Measurements from ENCODE around the gene ATP9A. TPM values are rescaled to one million over a fixed set of nuclear protein-coding genes. Genes with fewer than 3 reads are reported as not detected.

ATP9A gene
- total and polyA plus RNA-seq, 4 donors: 2.4 to 16.7 (median 9.9) TPM

- Histone ChIP-seq H3K27ac (ENCODE audit: low read depth in 1 of 2, low read length in 2 of 2) (no peak overlapping the region), H3K36me3 (ENCODE audit: control insufficient read depth in 4 of 4, insufficient read depth in 3 of 4, low read depth in 1 of 4, low read length in 3 of 4) (peaks cover 0 to 6% (median 2%) of the 10 kb centered on the region in 4 donors), H3K4me1 (ENCODE audit: control insufficient read depth in 4 of 4, insufficient read depth in 4 of 4, low read length in 3 of 4) (peaks cover 2 to 6% (median 3%) of the 10 kb centered on the region in 4 donors), H3K9ac (ENCODE audit: low read depth in 1 of 2, low read length in 2 of 2) (no peak overlapping the region), H3K4me3 (ENCODE audit: low read depth in 1 of 3, low read length in 3 of 3) (no peak overlapping the region), H3K9me3 (ENCODE audit: control insufficient read depth in 4 of 4, low read length in 3 of 4) (no peaks in the 10 kb centered on the region), H3K27me3 (ENCODE audit: control insufficient read depth in 4 of 4, insufficient read depth in 4 of 4, low read length in 3 of 4) (no peaks in the 10 kb centered on the region)
- DNase-seq (ENCODE audit: low spot score): no peak
- WGBS: 90% methylated on average over 9 of the region's 9 CpGs
- no peak for TF ChIP-seq TAF1 (conservative IDR thresholded peaks at IDR 0.05)
- no peak for TF ChIP-seq YY1 (IDR thresholded peaks at IDR 0.05)
These were observed 133.9 kb downstream of the ATP9A start for GRCh38 chr20:51634257-51634656.

GRCh38 chr20:51633430-51633829, 134.8 kb downstream of the ATP9A start:
- 95% methylated on average over 3 of the region's 3 CpGs for WGBS
- peaks cover 0 to 6% (median 2%) of the 10 kb centered on the region in 4 donors for H3K36me3 ChIP-seq (ENCODE audit: control insufficient read depth in 4 of 4, insufficient read depth in 3 of 4, low read depth in 1 of 4, low read length in 3 of 4)
- H3K9me3 ChIP-seq (ENCODE audit: control insufficient read depth in 4 of 4, low read length in 3 of 4): no peaks in the 10 kb centered on the region
- H3K27ac ChIP-seq (ENCODE audit: low read depth in 1 of 2, low read length in 2 of 2): no peak overlapping the region
- no peak for DNase-seq (ENCODE audit: low spot score)
- no peaks in the 10 kb centered on the region for H3K27me3 ChIP-seq (ENCODE audit: control insufficient read depth in 4 of 4, insufficient read depth in 4 of 4, low read length in 3 of 4)
- TF ChIP-seq GABPA (IDR thresholded peaks at IDR 0.05 in 1 of 2, conservative IDR thresholded peaks at IDR 0.05 in 1 of 2): no peak
- no peak for TF ChIP-seq HNF4G (IDR thresholded peaks at IDR 0.05)
- no peak for TF ChIP-seq CTCF (IDR thresholded peaks at IDR 0.05; ENCODE audit: low read depth, low read length, missing input control)
- TF ChIP-seq FOXA1 (IDR thresholded peaks at IDR 0.05): no peak
- TF ChIP-seq TAF1 (conservative IDR thresholded peaks at IDR 0.05): no peak
- TF ChIP-seq SP1 (IDR thresholded peaks at IDR 0.05): no peak
- no peak for TF ChIP-seq JUND (IDR thresholded peaks at IDR 0.05)
- no peak for TF ChIP-seq FOXA2 (IDR thresholded peaks at IDR 0.05)
- TF ChIP-seq YY1 (IDR thresholded peaks at IDR 0.05): no peak
- no peak for TF ChIP-seq HNF4A (conservative IDR thresholded peaks at IDR 0.05)
- no peak for TF ChIP-seq MAX (IDR thresholded peaks at IDR 0.05)
- TF ChIP-seq REST (IDR thresholded peaks at IDR 0.05): no peak
- no peak for TF ChIP-seq RXRA (IDR thresholded peaks at IDR 0.05)
- no peak for TF ChIP-seq EGR1 (IDR thresholded peaks at IDR 0.05; ENCODE audit: low read depth in 2 of 2)
- TF ChIP-seq ZBTB33 (IDR thresholded peaks at IDR 0.05): no peak
- no peak for TF ChIP-seq RAD21 (IDR thresholded peaks at IDR 0.05)
- TF ChIP-seq ATF3 (IDR thresholded peaks at IDR 0.05): no peak
- TF ChIP-seq NR2F2 (IDR thresholded peaks at IDR 0.05): no peak
- peaks cover 2 to 6% (median 3%) of the 10 kb centered on the region in 4 donors for H3K4me1 ChIP-seq (ENCODE audit: control insufficient read depth in 4 of 4, insufficient read depth in 4 of 4, low read length in 3 of 4)
- H3K4me3 ChIP-seq (ENCODE audit: low read depth in 1 of 3, low read length in 3 of 3): no peak overlapping the region
- H3K9ac ChIP-seq (ENCODE audit: low read depth in 1 of 2, low read length in 2 of 2): no peak overlapping the region

Data from liver (tissue), 9 donors.